ENCODE results near the gene NEIL1.
"Not testable (repeated sequence)": the region's sequence is repeated elsewhere in the genome, so short reads cannot be mapped to it uniquely, and the experiment has no call there.

The NEIL1 gene

DNA sequence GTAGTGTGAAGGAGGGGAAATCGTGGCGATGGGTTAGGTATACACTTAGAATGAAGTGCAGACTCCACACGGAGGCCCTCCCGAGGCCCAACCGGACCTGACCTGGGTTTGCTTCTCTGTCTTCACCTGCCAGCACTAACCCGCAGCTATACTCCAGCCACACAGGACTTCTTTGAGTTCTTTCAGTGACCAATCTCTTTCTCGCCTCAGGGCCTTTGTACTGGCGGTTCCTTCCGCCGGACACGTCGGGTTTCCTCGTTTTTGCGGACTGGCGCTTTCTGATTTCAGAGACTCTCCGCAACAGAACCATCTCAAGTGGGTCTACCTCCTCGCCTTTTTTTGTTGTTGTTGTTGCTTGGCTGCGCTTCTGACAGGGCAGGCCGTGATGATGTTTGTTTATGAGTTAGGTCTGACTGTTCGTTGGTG, at the start of gene NEIL1:
NEIL1 (plus strand) TSS at position 244 of the 426 bp plus-strand sequence. CDS start 1,867 bp downstream, outside the sequence.
- DNase-seq, result no peak

DNA sequence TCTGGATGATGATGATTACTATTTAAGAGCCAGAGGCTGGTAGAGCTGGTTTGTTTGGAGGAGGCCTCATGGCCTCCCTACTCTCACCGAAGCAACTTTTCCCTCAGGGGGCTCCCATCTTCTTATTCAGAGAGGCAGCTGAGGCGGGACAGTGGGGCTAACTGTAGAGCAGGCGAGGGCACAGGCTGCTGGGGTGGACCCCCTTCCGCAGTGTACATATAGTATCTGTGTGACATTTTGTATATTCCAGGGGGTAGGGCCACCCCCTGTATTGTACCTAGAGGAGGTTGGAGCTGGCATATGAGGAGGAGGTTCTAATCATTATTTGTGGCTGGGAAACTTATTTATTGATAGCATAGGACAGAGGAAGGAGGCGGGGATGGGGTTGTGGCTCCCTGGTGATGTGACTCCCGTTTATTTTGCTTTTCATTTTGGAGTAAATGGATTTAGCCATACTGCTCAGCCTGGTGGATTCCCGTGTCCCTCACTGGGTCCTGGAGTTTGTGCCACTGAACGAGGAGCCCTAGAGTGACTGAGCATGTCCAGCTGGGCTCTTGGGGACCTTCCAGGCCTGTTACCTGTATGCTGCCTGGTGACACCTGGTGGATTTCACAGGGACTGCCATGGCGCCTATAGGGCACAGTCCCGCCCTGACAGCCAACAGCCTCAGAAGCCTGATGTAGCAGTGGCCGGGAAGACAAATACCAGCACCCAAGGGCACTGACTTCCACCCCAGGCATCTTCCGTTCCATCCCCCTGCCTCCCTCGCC, 48.1 kb upstream of the NEIL1 start:
- DNase-seq, result not testable (repeated sequence)

- DNase-seq, result peak; percentile 81
Measured at GRCh38 chr15:75299311-75299688, 47.5 kb upstream of the NEIL1 start.

DNA sequence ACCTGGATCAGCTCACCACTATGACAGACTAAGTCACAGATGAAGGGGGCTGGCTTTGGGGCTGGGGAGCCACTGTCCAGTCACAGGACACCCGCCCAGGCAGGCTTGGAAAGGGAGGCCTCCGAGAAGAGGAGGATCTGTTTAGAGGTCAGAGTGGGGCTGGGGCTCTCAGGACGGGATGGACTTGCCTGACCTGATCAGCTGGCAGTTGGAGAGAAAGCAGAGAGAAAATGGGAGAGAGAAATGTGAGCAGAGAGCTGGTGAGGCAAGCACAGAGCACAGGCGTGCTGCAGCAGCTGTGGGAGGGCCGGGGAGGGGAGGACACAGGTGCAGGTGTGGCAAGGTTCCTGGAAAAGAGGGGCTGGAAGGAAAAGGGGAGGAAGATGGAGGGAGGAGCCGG, 46.8 kb upstream of the NEIL1 start:
- DNase-seq, result not testable (repeated sequence)

GRCh38 chr15:75302318-75302717, 44.5 kb upstream of the NEIL1 start:
- DNase-seq, result no peak

DNA sequence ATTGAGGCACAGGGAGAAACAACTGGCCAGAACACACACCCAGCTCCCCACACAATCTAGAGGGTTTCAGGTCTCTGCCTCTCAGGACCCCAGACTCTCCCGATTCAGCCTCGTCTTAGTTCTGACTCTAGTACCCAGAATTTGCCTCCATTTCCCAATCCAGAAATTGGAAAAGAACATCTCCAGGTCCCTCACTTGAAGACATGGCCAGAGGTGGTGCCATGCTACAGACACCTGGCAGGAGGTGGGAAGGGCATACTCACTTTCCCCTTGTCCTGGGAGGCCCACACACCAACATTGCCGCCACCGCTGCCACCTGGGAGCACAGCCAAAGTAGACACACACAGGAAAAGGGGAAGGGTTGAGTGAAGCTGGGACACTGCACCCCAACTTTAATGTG, 44.1 kb upstream of the NEIL1 start:
- DNase-seq, result not testable (repeated sequence)

GRCh38 chr15:75306188-75306587, 40.7 kb upstream of the NEIL1 start:
- DNase-seq, result no peak

- DNase-seq, result no peak
Measured at GRCh38 chr15:75307778-75308390, 39.0 kb upstream of the NEIL1 start.

GRCh38 chr15:75309711-75310110, 37.1 kb upstream of the NEIL1 start:
- DNase-seq, result no peak

- DNase-seq, result not testable (repeated sequence)
Measured at GRCh38 chr15:75312548-75312947, 34.3 kb upstream of the NEIL1 start.

DNA sequence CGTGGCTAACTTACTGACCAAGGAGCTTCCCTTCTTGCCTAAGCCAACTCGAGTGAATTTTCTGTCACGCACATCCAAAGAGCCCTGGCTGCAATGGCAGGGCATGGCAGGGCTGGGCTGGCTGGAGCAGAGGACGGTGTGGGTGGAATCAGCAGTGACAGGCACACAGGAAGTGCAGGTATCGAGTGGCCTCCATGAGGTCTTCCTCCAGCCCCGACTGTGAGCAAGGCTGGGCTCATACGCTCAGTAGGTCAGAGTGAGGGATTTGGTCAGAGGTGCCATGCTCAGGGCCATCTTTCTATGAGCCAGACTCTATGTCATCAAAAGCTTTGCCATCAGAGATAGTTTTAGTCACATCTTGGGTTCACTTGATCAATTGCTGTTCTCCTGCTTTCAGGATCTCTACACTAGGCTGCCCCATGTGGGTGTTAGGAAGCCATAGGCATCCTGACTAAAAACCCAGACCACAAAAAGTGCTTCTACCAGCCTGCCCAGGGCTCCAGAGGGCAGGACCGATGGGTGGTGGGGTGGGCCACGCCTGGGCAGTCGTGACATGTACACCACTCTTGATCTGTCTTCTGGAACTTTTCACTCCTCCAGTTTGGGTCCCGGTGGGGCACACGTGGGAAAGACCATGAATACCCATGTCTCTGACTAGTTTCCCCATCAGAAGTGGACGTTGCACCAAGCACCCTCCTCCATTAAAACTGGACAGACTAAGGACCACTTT, 33.6 kb upstream of the NEIL1 start:
- DNase-seq, result no peak

- no peak for DNase-seq
Measured at GRCh38 chr15:75314552-75315290, 32.1 kb upstream of the NEIL1 start.

- not testable (repeated sequence) for DNase-seq
Measured at GRCh38 chr15:75319231-75319897, 27.5 kb upstream of the NEIL1 start.

GRCh38 chr15:75321711-75322110, 25.1 kb upstream of the NEIL1 start:
- DNase-seq, result no peak

DNA sequence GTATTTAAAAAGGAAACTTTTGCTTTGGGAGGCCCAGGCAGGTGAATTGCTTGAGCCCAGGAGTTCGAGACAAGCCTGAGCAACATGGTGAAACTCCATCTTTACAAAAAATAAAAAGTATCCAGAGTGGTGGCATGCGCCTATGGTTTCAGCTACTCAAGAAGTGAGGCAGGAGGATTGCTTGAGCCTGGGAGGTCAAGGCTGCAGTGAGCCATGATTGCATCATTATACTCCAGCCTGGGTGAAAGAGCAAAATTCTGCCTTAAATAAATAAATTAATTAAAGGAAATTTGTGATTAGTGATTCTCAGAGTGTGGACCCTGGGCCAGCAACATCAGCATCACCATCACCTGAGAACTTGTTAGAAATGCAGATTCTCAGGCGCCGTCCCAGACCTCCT, 20.9 kb upstream of the NEIL1 start:
- DNase-seq, result no peak

GRCh38 chr15:75327005-75327404, 19.8 kb upstream of the NEIL1 start:
- DNase-seq, result no peak

DNA sequence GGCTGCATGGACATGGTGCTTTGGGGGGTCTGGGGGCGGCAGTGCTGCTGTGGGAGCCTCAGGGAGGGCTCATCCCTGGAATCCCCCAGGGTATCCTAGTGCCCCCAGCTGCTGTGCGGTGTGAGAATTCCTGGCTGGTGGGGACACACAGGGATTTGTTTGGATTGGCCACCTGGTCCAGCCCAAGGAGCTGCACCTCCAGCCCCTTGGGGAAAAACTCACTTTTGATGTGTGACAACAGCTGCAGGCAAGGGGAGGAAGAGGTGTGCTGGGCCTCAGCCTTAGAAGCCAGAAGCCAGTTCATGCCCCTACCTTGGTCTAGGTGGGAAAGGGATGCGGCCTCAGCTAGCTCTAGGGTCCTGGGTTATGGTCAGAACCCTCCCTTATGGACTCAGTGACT, 19.3 kb upstream of the NEIL1 start:
- DNase-seq, result no peak

- no peak for DNase-seq
Measured at GRCh38 chr15:75328493-75329314, 18.1 kb upstream of the NEIL1 start.

- DNase-seq, result no peak
Measured at GRCh38 chr15:75329571-75329970, 17.3 kb upstream of the NEIL1 start.

GRCh38 chr15:75332093-75332492, 14.7 kb upstream of the NEIL1 start:
- DNase-seq, result not testable (repeated sequence)

DNA sequence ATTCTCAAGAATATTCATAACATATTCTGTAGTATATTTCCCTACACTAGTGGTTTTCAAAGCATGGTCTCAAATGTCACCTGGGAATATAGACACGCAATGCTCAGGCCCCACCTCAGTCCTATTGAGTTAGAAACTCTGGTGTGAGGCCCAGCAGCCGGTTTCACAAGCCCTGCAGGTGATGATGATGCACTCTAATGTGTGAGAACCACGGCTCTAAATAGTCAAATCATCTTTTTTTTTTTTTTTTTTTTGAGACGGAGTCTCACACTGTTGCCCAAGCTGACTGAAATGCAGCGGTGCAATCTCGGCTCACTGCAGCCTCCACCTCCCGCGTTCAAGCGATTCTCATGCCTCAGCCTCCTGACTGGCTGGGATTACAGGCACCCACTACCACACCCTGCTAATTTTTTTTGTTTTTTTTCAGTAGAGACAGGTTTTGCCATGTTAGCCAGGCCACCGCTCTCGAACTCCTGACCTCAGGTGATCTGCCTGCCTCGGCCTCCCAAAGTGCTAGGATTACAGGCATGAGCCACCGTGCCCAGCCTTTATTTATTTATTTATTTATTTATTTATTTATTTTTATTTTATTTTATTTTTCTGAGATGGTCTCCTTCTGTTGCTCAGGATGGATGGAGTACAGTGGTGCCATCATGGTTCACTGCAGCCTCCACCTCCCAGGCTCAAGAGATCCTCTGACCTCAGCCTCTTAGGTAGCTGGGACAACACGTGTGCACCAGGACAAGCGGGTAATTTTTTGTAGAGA, 13.0 kb upstream of the NEIL1 start:
- not testable (repeated sequence) for DNase-seq
